Activated CD4-positive, alpha-beta T cell treated with anti-CD3 and anti-CD28 coated beads for 48 hours (primary cell): ENCODE results near the gene CLCNKA.
"Not testable (repeated sequence)": the region's sequence is repeated elsewhere in the genome, so short reads cannot be mapped to it uniquely, and the experiment has no call there.

Experiments used
- DNase-seq: peaks from one replicate; pipeline ENCODE4 v3.0.0-alpha.2; 2020

CLCNKA gene

DNA sequence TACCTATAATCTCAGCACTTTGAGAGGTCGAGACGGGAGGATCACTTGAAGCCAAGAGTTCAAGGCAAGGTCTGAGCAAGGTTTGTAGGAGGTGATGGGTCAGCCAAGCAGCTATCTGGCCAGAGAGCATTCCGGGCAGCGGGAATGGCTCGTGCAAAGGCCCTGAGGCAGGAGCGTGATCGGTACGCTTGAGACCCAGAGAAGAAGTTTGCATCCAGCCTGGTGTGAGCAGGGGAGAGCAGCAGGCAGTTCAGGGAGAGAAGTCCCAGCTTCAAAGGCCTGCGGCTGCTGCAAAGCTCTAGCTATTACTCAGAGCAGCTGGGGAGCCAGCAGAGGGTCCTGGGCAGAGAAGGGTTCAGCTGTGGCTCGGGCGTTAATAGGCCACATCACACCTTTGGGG is 22.9 kb upstream of the CLCNKA start:
- no peak for DNase-seq

DNA sequence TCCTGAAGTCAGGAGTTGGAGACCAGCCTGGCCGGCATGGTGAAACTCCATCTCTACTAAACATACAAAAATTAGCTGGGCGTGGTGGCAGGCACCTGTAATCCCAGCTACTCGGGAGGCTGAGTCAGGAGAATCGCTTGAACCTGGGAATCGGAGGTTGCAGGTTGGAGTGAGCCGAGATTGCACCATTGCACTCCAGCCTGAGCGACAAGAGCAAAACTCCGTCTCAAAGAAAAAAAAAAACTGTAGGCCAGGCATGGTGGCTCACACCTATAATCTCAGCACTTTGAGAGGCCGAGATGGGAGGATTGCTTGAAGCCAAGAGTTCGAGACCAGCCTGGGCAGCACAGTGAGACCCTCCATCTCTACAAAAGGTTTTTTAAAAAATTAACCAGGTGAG is 20.6 kb upstream of the CLCNKA start:
- not testable (repeated sequence) for DNase-seq

DNA sequence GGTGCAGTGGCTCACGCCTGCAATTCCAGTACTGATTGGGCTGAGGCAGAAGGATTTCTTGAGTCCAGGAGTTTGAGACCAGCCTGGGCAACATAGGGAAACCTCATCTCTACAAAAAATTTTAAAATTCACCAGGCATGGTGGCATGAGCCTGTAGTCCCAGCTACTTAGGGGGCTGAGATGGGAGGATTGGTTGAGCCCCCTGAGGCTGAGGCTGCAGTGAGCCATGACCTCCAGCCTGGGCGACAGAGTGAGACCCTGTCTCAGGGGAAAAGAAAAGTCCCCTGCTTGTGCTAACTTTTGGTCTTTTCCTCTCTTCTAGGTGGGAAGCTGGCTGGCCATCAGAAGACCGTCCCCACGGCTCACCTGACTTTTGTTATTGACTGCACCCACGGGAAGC is 16.2 kb upstream of the CLCNKA start:
- no peak for DNase-seq

GRCh38 chr1:16006010-16006409 is 15.8 kb upstream of the CLCNKA start:
- DNase-seq: no peak

- peak; percentile 26 for DNase-seq
Observed at GRCh38 chr1:16006552-16007485, 15.0 kb upstream of the CLCNKA start.

GRCh38 chr1:16007671-16008341 is 14.0 kb upstream of the CLCNKA start:
- no peak for DNase-seq

- peak; percentile 83 for DNase-seq
Observed at GRCh38 chr1:16009030-16009460, 12.8 kb upstream of the CLCNKA start.

DNA sequence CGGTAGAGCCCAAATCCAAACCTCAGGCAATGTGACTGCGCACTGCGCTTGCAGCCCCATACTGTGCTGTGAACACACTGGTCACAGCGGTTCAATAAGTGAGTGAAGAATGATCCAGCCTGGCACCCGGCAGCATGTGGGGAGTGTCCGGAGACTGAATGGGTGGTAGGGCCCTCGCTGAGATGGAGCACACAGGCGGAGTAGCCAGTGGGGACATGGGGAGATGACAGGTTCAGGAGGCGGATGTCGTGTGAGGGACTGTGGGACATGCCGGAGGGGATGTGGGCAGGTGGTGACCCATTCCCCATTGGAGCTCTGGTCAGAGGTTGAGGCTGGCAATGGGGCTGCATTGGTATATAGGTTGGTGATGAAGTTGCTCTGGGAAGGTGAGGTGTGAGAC is 12.2 kb upstream of the CLCNKA start:
- DNase-seq: no peak

- no peak for DNase-seq
Observed at GRCh38 chr1:16010837-16011236, 11.0 kb upstream of the CLCNKA start.

DNA sequence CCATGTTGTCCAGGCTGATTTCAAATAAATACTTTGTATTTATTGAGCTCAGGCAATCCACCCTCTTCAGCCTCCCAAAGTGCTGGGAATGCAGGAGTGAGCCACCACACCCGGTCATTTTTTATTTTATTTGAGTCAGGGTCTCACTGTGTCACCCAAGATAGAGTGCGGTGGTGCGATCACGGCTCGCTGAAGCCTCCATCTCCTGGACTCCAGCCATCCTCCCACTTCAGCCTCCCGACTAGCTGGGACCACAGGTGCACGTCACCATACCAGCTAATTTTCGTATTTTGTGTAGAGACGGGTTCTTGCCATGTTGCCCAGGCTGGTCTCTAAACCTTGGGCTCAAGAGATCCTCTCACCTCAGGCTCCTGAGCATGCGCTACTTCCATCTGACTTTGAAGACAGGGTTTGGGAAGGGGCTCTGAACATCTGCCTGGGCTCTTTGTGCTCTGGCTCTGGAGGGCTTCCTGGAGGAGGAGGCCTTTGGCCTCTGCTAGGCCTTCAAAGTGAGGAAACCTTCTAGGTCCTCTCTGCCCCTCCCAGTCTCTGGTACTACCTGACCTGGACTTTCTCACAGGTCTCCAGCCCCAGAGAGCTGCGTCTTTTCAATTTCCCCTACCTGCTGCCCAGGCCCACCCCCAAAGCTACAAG is 9.8 kb upstream of the CLCNKA start:
- no peak for DNase-seq

DNA sequence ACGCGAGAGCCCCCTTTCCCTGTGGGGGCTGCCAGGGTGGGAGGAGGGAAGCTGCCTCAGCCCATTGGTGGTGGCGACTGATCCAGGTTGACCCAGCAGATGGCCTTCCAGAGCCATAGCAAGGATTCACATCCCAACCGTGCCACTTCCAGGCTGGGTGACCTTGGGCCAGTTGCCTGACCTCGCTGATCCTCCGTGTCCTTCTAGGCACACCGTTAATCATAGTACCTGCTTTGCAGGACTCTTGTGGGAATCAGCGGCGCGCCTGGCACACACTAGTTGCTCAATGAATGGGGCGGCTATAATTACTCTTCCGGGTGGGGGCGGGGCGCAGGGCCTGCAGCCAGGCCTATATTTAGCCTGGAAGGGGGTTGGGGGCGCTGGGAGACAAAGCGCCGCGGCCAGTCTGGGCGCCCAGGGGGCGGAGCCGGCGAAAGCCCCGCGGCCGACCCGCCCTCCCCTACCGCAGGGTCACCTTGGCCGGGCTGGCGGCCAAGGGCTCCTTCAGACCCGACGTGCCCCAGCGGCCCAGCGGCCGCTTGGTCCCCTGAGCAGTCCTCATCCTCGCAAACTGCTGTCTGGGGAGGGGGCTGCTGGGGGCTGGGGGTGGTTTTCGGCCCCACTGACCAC is 9.1 kb upstream of the CLCNKA start:
- peak; percentile 61 for DNase-seq

DNA sequence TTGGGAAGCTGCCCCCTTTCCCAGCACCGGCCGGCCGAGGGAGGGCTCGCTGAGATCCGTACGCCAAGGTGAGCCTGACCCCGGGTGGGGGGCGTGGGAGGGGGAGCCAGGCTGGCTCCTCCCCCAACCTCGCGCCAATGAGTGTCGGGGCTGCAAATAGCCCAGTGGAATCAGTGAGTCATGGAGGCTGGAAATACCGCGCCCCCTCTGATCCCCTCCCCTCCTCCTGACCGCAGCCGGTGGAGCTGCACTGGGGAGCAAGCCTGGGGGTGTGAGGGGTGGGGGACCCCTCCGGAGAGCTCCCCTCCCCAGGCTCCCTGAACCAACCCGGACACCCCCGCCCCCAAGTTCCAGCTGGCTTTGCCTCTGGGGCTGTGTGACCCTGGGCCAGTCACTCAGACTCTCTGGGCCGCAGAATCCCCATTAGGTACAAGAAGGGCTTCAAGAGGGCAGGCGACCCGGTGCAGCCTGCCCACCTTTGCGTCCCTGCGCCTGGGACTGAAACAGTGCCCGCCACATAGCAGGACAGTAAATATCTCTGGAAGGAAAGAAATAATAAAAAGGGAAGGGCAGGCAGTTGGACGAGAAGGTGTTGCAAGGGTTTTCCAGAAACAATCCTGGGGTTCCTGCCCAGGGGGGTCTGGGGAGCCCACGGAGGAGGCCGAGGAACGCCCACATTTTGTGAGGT is 8.5 kb upstream of the CLCNKA start:
- DNase-seq: peak; percentile 69

GRCh38 chr1:16013908-16014258 is 8.0 kb upstream of the CLCNKA start:
- no peak for DNase-seq

GRCh38 chr1:16014509-16015482 is 7.0 kb upstream of the CLCNKA start:
- no peak for DNase-seq

GRCh38 chr1:16015491-16015890 is 6.3 kb upstream of the CLCNKA start:
- DNase-seq: no peak

DNA sequence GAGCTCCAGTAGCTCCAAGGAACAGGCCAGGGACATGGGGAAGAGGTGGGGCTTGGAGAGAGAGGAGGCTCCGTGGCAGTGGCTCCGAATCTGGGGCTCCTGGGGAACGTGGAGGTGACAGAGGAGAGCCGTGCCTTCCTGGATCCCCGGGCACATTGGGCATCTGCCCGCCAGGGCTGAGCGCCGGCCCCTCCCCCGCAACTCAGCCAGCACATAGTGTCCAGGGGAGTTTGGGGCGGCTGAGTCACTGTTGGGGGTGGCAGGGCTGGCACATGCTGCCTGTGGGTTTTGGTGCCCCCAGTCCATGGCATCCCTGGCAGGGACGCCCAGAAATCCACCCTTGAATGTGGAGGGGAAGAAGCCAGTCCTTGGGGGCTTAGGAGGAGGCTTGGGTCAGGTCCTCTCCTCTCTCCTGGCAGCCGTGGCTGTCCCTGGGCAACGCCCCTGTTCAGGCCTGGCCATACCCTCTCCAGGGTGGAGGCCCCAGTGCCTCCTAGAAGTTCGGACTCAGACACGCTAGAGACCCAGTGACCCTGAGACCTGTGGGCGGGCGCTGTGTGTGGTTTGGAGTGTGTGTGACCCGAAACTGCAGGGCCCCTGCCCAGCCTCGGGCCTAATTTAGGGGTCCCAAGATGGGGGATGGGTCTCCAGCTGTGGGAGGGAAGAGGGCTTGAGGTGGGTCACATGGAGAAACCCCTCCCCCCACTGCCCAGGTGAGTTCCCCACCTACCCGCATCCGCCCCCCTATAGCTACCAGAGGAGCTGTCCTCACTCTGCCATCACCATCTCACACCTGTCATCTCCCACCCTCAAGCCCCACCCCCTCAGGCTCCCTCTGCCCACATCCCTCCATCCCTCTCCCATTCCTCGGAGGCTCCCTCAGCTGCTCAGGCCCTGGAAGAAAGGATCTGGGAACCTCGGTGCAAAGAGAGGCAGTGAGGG is 5.6 kb upstream of the CLCNKA start:
- no peak for DNase-seq

GRCh38 chr1:16017076-16017460 is 4.8 kb upstream of the CLCNKA start:
- no peak for DNase-seq

DNA sequence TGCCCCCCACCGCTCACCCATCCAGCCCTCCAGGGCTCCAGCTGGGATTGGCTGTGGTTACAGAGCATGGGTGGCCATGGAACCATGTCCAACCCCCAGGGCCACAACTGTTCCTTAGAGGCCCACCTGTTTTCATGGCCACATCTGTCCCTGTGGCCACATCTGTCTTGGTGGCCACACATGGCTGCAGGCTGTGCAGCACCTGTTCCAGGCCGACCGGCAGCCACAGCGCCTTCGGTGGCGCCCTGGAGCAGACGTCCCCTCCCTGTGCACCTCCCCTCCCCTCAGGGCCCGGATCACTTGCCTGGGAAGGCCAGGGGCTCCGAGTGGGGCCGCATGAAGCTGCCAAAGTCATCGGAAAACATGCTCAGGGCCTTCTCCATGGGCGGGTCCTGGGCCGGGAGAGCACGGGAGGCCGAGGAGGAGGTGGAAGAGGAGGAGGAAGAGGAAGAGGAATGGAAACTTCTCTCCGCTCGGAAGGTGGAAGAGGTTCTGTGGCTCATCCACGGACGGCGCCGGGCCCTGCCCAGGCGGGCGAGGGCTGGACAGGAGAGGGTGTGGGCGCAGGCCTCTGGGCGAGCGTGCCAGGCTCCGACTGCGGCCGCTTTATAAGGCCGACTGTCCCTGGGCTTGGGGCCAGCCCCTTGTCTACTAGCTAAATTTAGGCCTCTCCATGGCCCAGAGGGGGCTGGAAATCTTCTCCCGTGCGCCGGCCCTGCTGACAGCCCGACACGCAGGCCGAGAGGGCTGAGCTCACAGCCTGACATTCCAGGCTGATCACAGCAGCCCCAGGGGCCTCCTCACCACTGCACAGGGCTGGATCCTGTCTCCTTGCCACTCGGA is 4.2 kb upstream of the CLCNKA start, which contains the start of gene HSPB7:
TSS of gene HSPB7 (minus strand) at position 583 of the 843 bp plus-strand sequence. CDS start at position 503, 80 bp downstream.
- no peak for DNase-seq

DNA sequence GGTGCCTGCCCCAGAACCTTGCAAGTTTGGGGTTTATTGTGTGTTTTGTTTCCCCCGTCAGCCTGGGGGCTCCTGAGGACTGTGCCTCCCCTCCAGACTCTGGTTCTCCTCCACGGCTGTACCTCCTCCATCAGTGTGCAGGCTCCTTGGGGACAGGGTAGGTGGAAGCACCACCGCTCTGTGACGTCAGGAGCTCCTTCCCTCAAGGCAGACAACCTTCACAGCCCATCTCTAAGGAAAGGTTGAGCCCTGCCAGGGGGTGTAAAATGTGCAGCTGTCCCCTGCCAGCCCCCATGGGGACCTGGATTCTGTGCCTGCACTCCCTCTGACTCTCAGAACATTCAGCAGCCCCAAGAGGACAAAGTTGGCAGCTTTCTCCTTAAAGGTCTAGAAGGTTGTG is 3.5 kb upstream of the CLCNKA start:
- DNase-seq: no peak
